Measurements from ENCODE around the gene CDH13.

Gene CDH13

GRCh38 chr16:82899731-82900450, 273.1 kb downstream of the CDH13 start:
- DNase-seq, result no peak
- intact Hi-C loops (cut with DNase I; ENCODE audit: low total_unique reads), result no loop called here
- Histone ChIP-seq H3K4me3 (no peak overlapping the region), H3K9me3 (no peaks in the 10 kb centered on the region), H3K4me1 (peaks cover 0 to 17% (median 7%) of the 10 kb centered on the region in 4 donors), H3K36me3 (no peaks in the 10 kb centered on the region), H3K27ac (no peak overlapping the region), H3K27me3 (no peaks in the 10 kb centered on the region)
- TF ChIP-seq, protein P1, sequence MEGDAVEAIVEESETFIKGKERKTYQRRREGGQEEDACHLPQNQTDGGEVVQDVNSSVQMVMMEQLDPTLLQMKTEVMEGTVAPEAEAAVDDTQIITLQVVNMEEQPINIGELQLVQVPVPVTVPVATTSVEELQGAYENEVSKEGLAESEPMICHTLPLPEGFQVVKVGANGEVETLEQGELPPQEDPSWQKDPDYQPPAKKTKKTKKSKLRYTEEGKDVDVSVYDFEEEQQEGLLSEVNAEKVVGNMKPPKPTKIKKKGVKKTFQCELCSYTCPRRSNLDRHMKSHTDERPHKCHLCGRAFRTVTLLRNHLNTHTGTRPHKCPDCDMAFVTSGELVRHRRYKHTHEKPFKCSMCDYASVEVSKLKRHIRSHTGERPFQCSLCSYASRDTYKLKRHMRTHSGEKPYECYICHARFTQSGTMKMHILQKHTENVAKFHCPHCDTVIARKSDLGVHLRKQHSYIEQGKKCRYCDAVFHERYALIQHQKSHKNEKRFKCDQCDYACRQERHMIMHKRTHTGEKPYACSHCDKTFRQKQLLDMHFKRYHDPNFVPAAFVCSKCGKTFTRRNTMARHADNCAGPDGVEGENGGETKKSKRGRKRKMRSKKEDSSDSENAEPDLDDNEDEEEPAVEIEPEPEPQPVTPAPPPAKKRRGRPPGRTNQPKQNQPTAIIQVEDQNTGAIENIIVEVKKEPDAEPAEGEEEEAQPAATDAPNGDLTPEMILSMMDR (IDR thresholded peaks at IDR 0.05), result no peak

- Histone ChIP-seq H3K27ac (no peak overlapping the region), H3K27me3 (no peaks in the 10 kb centered on the region), H3K4me3 (no peak overlapping the region), H3K9me3 (no peaks in the 10 kb centered on the region), H3K36me3 (no peaks in the 10 kb centered on the region), H3K4me1 (peaks cover 0 to 17% (median 7%) of the 10 kb centered on the region in 4 donors)
- DNase-seq, result no peak
- TF ChIP-seq, protein P1 (IDR thresholded peaks at IDR 0.05), result no peak
- intact Hi-C loops (cut with DNase I; ENCODE audit: low total_unique reads), result no loop called here
Observed at GRCh38 chr16:82900559-82900958, 273.8 kb downstream of the CDH13 start.

DNA sequence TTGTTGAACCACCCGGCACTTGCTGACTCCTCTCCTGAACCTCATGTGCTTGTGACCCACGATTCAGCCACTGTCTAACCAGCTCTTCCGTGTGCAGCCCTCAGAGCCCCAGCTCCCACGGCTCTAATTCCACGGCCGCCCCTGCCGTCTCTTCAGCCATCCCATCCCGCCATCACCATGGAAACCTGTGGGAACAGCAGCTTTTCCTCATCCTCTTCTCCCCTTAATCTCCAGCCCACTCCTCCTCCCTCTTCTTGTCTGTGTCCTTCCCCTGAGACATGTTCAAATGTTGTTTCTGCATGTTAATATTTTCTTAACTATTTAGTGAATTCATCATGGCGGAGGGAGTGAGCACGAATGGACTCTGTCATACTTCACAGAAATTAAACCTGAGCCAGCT, 285.2 kb downstream of the CDH13 start:
- TF ChIP-seq, protein P1 (IDR thresholded peaks at IDR 0.05), result no peak
- no peaks in the 10 kb centered on the region for H3K27me3 ChIP-seq
- H3K4me1 ChIP-seq, result no peaks in the 10 kb centered on the region
- H3K27ac ChIP-seq, result no peak overlapping the region
- H3K36me3 ChIP-seq, result no peaks in the 10 kb centered on the region
- intact Hi-C loops (cut with DNase I; ENCODE audit: low total_unique reads), result no loop called here
- DNase-seq, result no peak
- H3K9me3 ChIP-seq, result no peaks in the 10 kb centered on the region
- no peak overlapping the region for H3K4me3 ChIP-seq

DNA sequence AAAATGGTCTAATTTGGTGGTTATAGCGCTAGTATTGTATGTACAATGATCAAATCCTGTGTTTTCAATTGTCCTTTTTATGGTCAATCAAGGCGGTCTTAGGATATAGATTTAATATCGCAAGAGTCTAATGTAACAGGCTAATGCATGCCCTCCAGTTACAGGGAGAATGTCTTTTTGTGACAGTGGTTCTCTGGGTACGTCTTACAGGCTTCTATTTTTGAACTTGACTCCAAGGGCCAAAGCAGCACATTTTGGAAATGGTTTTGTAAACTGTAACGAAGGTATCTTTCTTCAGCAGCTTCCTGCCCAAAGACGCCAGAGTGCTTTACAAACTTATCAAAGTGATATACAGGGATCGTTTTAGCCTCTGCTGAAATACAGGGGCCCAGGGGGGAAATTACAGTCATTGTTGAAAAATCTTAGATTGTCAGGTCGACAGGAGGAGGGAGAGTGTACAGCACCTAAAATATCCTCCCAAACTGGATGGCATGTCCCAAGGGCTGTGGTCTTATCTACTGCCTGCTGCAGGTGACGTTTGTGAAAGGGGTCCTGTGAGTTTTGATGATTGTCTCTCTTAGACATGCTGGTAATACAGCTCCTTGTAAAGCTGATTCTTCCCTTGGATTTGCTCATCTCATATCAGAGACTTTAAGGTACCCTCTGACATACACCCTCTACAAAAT, 288.5 kb downstream of the CDH13 start:
- no peaks in the 10 kb centered on the region for H3K27me3 ChIP-seq
- no peak for DNase-seq
- H3K4me3 ChIP-seq, result no peak overlapping the region
- TF ChIP-seq, protein P1 (IDR thresholded peaks at IDR 0.05), result no peak
- intact Hi-C loops (cut with DNase I; ENCODE audit: low total_unique reads), result no loop called here
- no peaks in the 10 kb centered on the region for H3K4me1 ChIP-seq
- no peaks in the 10 kb centered on the region for H3K9me3 ChIP-seq
- no peaks in the 10 kb centered on the region for H3K36me3 ChIP-seq
- no peak overlapping the region for H3K27ac ChIP-seq

- no peak overlapping the region for H3K27ac ChIP-seq
- DNase-seq, result no peak
- H3K4me1 ChIP-seq, result no peaks in the 10 kb centered on the region
- intact Hi-C loops (cut with DNase I; ENCODE audit: low total_unique reads), result no loop called here
- H3K27me3 ChIP-seq, result no peaks in the 10 kb centered on the region
- H3K4me3 ChIP-seq, result no peak overlapping the region
- no peaks in the 10 kb centered on the region for H3K36me3 ChIP-seq
- TF ChIP-seq, protein P1 (IDR thresholded peaks at IDR 0.05), result no peak
- no peaks in the 10 kb centered on the region for H3K9me3 ChIP-seq
Observed at GRCh38 chr16:82917886-82918595, 291.3 kb downstream of the CDH13 start.

Measured in tibial artery (tissue), 4 donors.